Hepatocyte (in vitro differentiated cells): ENCODE results near the gene NDST1. TPM values are rescaled to one million over a fixed set of nuclear protein-coding genes. Genes with fewer than 3 reads are reported as not detected.
A peak's percentile ranks its signal among the peaks of the same experiment; 100 is the strongest.

Source experiments
- DNase-seq: peaks from one replicate; pipeline ENCODE4 v3.0.0-alpha.2; 2016; ENCODE audit warnings: low spot score
- H2AFZ ChIP-seq: fragments of 200-600 bp; sonication (generic); 2 replicates; pipeline ENCODE4 v1.6.0; 2016; ENCODE audit warnings: antibody characterized with exemption, mild to moderate bottlenecking
- H3K27ac ChIP-seq: fragments of 200-600 bp; sonication (generic); 2 replicates; pipeline ENCODE4 v1.5.1; 2016; ENCODE audit warnings: mild to moderate bottlenecking
- H3K27me3 ChIP-seq: fragments of 200-600 bp; sonication (generic); 2 replicates; pipeline ENCODE4 v1.6.1; 2016
- H3K36me3 ChIP-seq: fragments of 200-600 bp; sonication (generic); replicated peaks from 2 replicates; pipeline ENCODE4 v1.5.1; 2016; ENCODE audit warnings: low read depth; ENCODE audit not compliant: insufficient read depth
- H3K4me1 ChIP-seq: fragments of 200-600 bp; sonication (generic); 2 replicates; pipeline ENCODE4 v1.5.1; 2016; ENCODE audit warnings: mild to moderate bottlenecking, moderate library complexity; ENCODE audit not compliant: insufficient read depth
- H3K4me2 ChIP-seq: fragments of 200-600 bp; sonication (generic); 2 replicates; pipeline ENCODE4 v1.6.0; 2016
- H3K4me3 ChIP-seq: fragments of 200-600 bp; sonication (generic); 2 replicates; pipeline ENCODE4 v1.5.1; 2016; ENCODE audit warnings: mild to moderate bottlenecking
- H3K79me2 ChIP-seq: fragments of 200-600 bp; sonication (generic); 2 replicates; pipeline ENCODE4 v1.6.0; 2017; ENCODE audit warnings: mild to moderate bottlenecking
- H3K9me2 ChIP-seq: fragments of 200-600 bp; sonication (generic); replicated peaks from 2 replicates; pipeline ENCODE4 v1.6.0; 2017; ENCODE audit warnings: mild to moderate bottlenecking; ENCODE audit not compliant: insufficient read depth
- H3K9me3 ChIP-seq: fragments of 200-600 bp; sonication (generic); 2 replicates; pipeline ENCODE4 v1.5.1; 2016; ENCODE audit warnings: low read depth, mild to moderate bottlenecking
- H4K20me1 ChIP-seq: fragments of 200-600 bp; sonication (generic); 2 replicates; pipeline ENCODE4 v1.6.0; 2016; ENCODE audit warnings: mild to moderate bottlenecking; ENCODE audit not compliant: insufficient read depth, poor library complexity, severe bottlenecking
- CTCF ChIP-seq: fragments of 200-600 bp; sonication (generic); IDR thresholded peaks from 2 replicates; pipeline ENCODE4 v1.5.1; 2016; ENCODE audit warnings: antibody characterized with exemption, mild to moderate bottlenecking; ENCODE audit not compliant: poor library complexity
- EZH2 ChIP-seq: fragments of 200-600 bp; sonication (generic); IDR thresholded peaks from 2 replicates; pipeline ENCODE4 v1.6.1; 2016; ENCODE audit warnings: antibody characterized with exemption, mild to moderate bottlenecking, borderline replicate concordance
- EZH2phosphoT487 ChIP-seq: fragments of 200-600 bp; sonication (generic); IDR thresholded peaks from one replicate; pipeline ENCODE4 v1.6.1; 2018; ENCODE audit warnings: antibody characterized with exemption, mild to moderate bottlenecking, low read depth, moderate library complexity; ENCODE audit not compliant: unreplicated experiment, severe bottlenecking
- WGBS: methylation state at CpG from one replicate; pipeline ENCODE4 v1.1.6; 2016; ENCODE audit warnings: low lambda C conversion rate; ENCODE audit errors: missing lambda C conversion rate; 5-methylcytosine and 5-hydroxymethylcytosine counted together
- polyA plus RNA-seq: library from polyadenylated mRNA; unstranded; fragments of >200 nt; fragmentation: Nextera tagmentation; extraction: Ambion mirVana; gene quantifications from 2 replicates; pipeline ENCODE4 v1.2.1, GENCODE V29; 2016
- total RNA-seq: library from RNA; depleted of rRNA; stranded (reverse); fragments of >200 nt; gene quantifications from 2 replicates; pipeline ENCODE4 v1.2.3, GENCODE V29; 2014

NDST1 gene
- total and polyA plus RNA-seq, 2 experiments from 2014 or later = 42.5 to 85.1 TPM

GRCh38 chr5:150573867-150574817 lies 66.2 kb downstream of the NDST1 start:
- 75% methylated on average over 13 of the region's 18 CpGs for WGBS
- Histone ChIP-seq H3K4me3 (no peak overlapping the region), H3K79me2 (no peaks in the 10 kb centered on the region), H3K36me3 (no peaks in the 10 kb centered on the region), H3K27me3 (no peaks in the 10 kb centered on the region), H3K9me2 (no peaks in the 10 kb centered on the region), H3K4me2 (no peak overlapping the region), H4K20me1 (no peaks in the 10 kb centered on the region), H3K9me3 (no peaks in the 10 kb centered on the region), H2AFZ (no peak overlapping the region), H3K4me1 (peaks cover 21% of the 10 kb centered on the region), H3K27ac (peak overlapping the region; percentile 73)
- TF ChIP-seq EZH2phosphoT487 (no peak), CTCF (peak; percentile 20)
- DNase-seq = no peak

- Histone ChIP-seq H3K27me3 (no peaks in the 10 kb centered on the region), H3K4me3 (no peak overlapping the region), H3K27ac (peak overlapping the region; percentile 73), H2AFZ (no peak overlapping the region), H4K20me1 (no peaks in the 10 kb centered on the region), H3K9me2 (no peaks in the 10 kb centered on the region), H3K79me2 (no peaks in the 10 kb centered on the region), H3K4me1 (peaks cover 24% of the 10 kb centered on the region), H3K9me3 (no peaks in the 10 kb centered on the region), H3K36me3 (no peaks in the 10 kb centered on the region), H3K4me2 (no peak overlapping the region)
- 59% methylated on average over 15 of the region's 15 CpGs for WGBS
- DNase-seq = no peak
- TF ChIP-seq EZH2phosphoT487 (no peak), CTCF (no peak), EZH2 (no peak)
These were observed 67.1 kb downstream of the NDST1 start for GRCh38 chr5:150574818-150575547.

GRCh38 chr5:150575745-150576448 lies 68.0 kb downstream of the NDST1 start:
- TF ChIP-seq CTCF (no peak), EZH2 (no peak), EZH2phosphoT487 (no peak)
- Histone ChIP-seq H3K4me1 (peaks cover 31% of the 10 kb centered on the region), H2AFZ (no peak overlapping the region), H3K79me2 (no peaks in the 10 kb centered on the region), H3K36me3 (no peaks in the 10 kb centered on the region), H3K9me3 (no peaks in the 10 kb centered on the region), H3K27me3 (no peaks in the 10 kb centered on the region), H3K4me2 (no peak overlapping the region), H3K27ac (peak overlapping the region; percentile 73), H3K4me3 (no peak overlapping the region), H4K20me1 (no peaks in the 10 kb centered on the region), H3K9me2 (no peaks in the 10 kb centered on the region)
- WGBS = 87% methylated on average over 10 of the region's 11 CpGs
- DNase-seq = no peak
